ENCODE data around the gene PTPRM.

DNA sequence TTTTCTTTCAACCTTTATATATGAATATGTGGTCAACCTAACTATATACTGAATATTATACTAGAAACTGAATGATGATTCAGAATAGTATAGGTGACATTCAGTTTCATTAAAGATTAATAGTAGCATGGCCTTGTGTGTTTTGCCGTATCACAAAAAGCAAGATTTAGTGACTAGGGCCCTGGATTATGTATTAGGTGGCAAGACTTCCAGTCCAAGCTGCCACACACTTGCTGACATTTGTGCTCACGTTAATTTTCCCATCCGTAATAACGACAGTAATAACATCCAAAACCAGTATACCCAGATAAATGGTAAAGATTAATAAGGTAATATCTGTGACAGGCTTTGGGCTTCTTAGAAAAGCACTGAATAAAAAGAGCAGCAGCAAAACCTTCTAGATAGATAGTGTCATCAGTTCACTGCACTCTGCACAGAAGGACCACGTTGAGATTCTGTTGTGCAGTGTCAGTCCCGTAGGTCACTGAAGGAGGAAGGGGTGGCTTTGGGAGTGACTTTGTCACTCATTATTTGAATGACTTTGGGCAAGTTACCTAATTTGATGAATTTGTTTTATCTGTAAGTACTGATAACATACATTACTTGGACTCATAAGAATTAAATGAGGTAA lies 451.7 kb downstream of the PTPRM start:
- TF ChIP-seq POLR2A (IDR thresholded peaks at IDR 0.05) (no peak), EP300 (IDR thresholded peaks at IDR 0.05) (no peak)
- TF ChIP-seq, protein P1, sequence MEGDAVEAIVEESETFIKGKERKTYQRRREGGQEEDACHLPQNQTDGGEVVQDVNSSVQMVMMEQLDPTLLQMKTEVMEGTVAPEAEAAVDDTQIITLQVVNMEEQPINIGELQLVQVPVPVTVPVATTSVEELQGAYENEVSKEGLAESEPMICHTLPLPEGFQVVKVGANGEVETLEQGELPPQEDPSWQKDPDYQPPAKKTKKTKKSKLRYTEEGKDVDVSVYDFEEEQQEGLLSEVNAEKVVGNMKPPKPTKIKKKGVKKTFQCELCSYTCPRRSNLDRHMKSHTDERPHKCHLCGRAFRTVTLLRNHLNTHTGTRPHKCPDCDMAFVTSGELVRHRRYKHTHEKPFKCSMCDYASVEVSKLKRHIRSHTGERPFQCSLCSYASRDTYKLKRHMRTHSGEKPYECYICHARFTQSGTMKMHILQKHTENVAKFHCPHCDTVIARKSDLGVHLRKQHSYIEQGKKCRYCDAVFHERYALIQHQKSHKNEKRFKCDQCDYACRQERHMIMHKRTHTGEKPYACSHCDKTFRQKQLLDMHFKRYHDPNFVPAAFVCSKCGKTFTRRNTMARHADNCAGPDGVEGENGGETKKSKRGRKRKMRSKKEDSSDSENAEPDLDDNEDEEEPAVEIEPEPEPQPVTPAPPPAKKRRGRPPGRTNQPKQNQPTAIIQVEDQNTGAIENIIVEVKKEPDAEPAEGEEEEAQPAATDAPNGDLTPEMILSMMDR (IDR thresholded peaks at IDR 0.05): no peak

Data from ovary (tissue), 3 donors.